Measurements from ENCODE around the gene PTPN6.

GRCh38 chr12:6948873-6949594 is 2.1 kb upstream of the PTPN6 start:
- TF ChIP-seq CTCF (IDR thresholded peaks at IDR 0.05) (no peak), ZFX (IDR thresholded peaks at IDR 0.05; ENCODE audit: borderline replicate concordance) (no peak)

Measured in 22Rv1 (cell line).